H9 (cell line): ENCODE measurements around the gene LMBR1. TPM values are rescaled to one million over a fixed set of nuclear protein-coding genes. Genes with fewer than 3 reads are reported as not detected.
A peak's percentile ranks its signal among the peaks of the same experiment; 100 is the strongest.

Experiments
- DNase-seq: peaks from one replicate; pipeline ENCODE4 v3.0.0-alpha.2; 2017
- H2AFZ ChIP-seq: one replicate; pipeline ENCODE4 v1.6.1; 2013; ENCODE audit warnings: mild to moderate bottlenecking, low read length, control low read depth, moderate library complexity
- H2AK5ac ChIP-seq: 2 replicates; pipeline ENCODE4 v1.6.1; 2013; ENCODE audit warnings: low read length, control low read depth, mixed read lengths; ENCODE audit not compliant: insufficient read length
- H2BK120ac ChIP-seq: one replicate; pipeline ENCODE4 v1.6.1; 2013; ENCODE audit warnings: low read depth, mild to moderate bottlenecking, low read length, control low read depth, inconsistent platforms; ENCODE audit not compliant: poor library complexity, severe bottlenecking
- H2BK12ac ChIP-seq: 2 replicates; pipeline ENCODE4 v1.6.1; 2013; ENCODE audit warnings: low read length, control low read depth, mixed read lengths, low read depth; ENCODE audit not compliant: insufficient read length
- H2BK15ac ChIP-seq: 2 replicates; pipeline ENCODE4 v1.6.1; 2013; ENCODE audit warnings: low read depth, low read length, control low read depth
- H2BK20ac ChIP-seq: one replicate; pipeline ENCODE4 v1.6.1; 2013; ENCODE audit warnings: low read depth, mild to moderate bottlenecking, low read length, control low read depth, inconsistent platforms; ENCODE audit not compliant: poor library complexity, severe bottlenecking
- H2BK5ac ChIP-seq: 2 replicates; pipeline ENCODE4 v1.6.1; 2013; ENCODE audit warnings: low read length, control low read depth, mixed read lengths; ENCODE audit not compliant: insufficient read length
- H3K14ac ChIP-seq: 2 replicates; pipeline ENCODE4 v1.6.1; 2013; ENCODE audit warnings: low read length, control low read depth; ENCODE audit not compliant: insufficient read depth
- H3K18ac ChIP-seq: 2 replicates; pipeline ENCODE4 v1.6.1; 2013; ENCODE audit warnings: low read depth, mild to moderate bottlenecking, mixed read lengths, low read length, control low read depth; ENCODE audit not compliant: insufficient read length
- H3K23ac ChIP-seq: 2 replicates; pipeline ENCODE4 v1.6.1; 2013; ENCODE audit warnings: low read length, control low read depth, mixed read lengths, low read depth; ENCODE audit not compliant: insufficient read length
- H3K23me2 ChIP-seq: 2 replicates; pipeline ENCODE4 v1.6.1; 2013; ENCODE audit warnings: low read depth, mild to moderate bottlenecking, mixed read lengths, low read length, control low read depth; ENCODE audit not compliant: insufficient read length, poor library complexity, severe bottlenecking
- H3K27ac ChIP-seq: 2 replicates; pipeline ENCODE4 v1.5.1; 2013; ENCODE audit warnings: low read length, control low read depth, mixed read lengths, low read depth; ENCODE audit not compliant: insufficient read length
- H3K27me3 ChIP-seq: 2 replicates; pipeline ENCODE4 v1.6.1; 2013; ENCODE audit warnings: low read length, control low read depth, inconsistent platforms; ENCODE audit not compliant: insufficient read depth
- H3K4ac ChIP-seq: 2 replicates; pipeline ENCODE4 v1.6.1; 2013; ENCODE audit warnings: low read depth, mild to moderate bottlenecking, control low read depth, inconsistent platforms, low read length, moderate library complexity
- H3K4me1 ChIP-seq: 2 replicates; pipeline ENCODE4 v1.6.1; 2013; ENCODE audit warnings: low read length, control low read depth, inconsistent platforms; ENCODE audit not compliant: insufficient read depth
- H3K4me2 ChIP-seq: 2 replicates; pipeline ENCODE4 v1.6.1; 2013; ENCODE audit warnings: low read length, control low read depth, mixed read lengths; ENCODE audit not compliant: insufficient read length, insufficient read depth
- H3K56ac ChIP-seq: 2 replicates; pipeline ENCODE4 v1.6.1; 2013; ENCODE audit warnings: low read depth, mild to moderate bottlenecking, mixed read lengths, low read length, control low read depth; ENCODE audit not compliant: insufficient read length
- H3K79me1 ChIP-seq: 2 replicates; pipeline ENCODE4 v1.6.1; 2013; ENCODE audit warnings: low read depth, mild to moderate bottlenecking, moderate library complexity, low read length, control low read depth, inconsistent platforms; ENCODE audit not compliant: insufficient read depth, poor library complexity, severe bottlenecking
- H3K79me2 ChIP-seq: 2 replicates; pipeline ENCODE4 v1.6.1; 2013; ENCODE audit warnings: low read length, control low read depth, inconsistent platforms; ENCODE audit not compliant: insufficient read depth
- H3K9ac ChIP-seq: 2 replicates; pipeline ENCODE4 v1.6.1; 2013; ENCODE audit warnings: low read length, control low read depth, mixed read lengths; ENCODE audit not compliant: insufficient read length; ENCODE audit errors: extremely low read depth
- H3K9me3 ChIP-seq: one replicate; pipeline ENCODE4 v1.6.1; 2013; ENCODE audit warnings: low read depth, low read length, inconsistent platforms; ENCODE audit not compliant: control insufficient read depth
- H3T11ph ChIP-seq: one replicate; pipeline ENCODE4 v1.6.1; 2013; ENCODE audit warnings: mild to moderate bottlenecking, low read length, control low read depth, inconsistent platforms
- H4K20me1 ChIP-seq: one replicate; pipeline ENCODE4 v1.6.1; 2013; ENCODE audit not compliant: control insufficient read depth, insufficient read length, insufficient read depth
- H4K5ac ChIP-seq: 2 replicates; pipeline ENCODE4 v1.6.1; 2013; ENCODE audit warnings: low read depth, mild to moderate bottlenecking, mixed read lengths, low read length, control low read depth; ENCODE audit not compliant: insufficient read length
- H4K8ac ChIP-seq: replicated peaks from 2 replicates; pipeline ENCODE4 v1.6.1; 2013; ENCODE audit warnings: low read length, control low read depth, mixed read lengths, low read depth; ENCODE audit not compliant: insufficient read length
- H4K91ac ChIP-seq: 2 replicates; pipeline ENCODE4 v1.6.1; 2013; ENCODE audit warnings: low read depth, mild to moderate bottlenecking, moderate library complexity, mixed read lengths, low read length, control low read depth; ENCODE audit not compliant: insufficient read length
- H3K27ac Mint-ChIP-seq, 3 experiments: 2 replicates in 2 of 3; 3 replicates in 1 of 3; pipeline ENCODE4 v1.8.0; 2020 to 2021; ENCODE audit warnings: mixed read lengths in 3 of 3, mild to moderate bottlenecking in 1 of 3, moderate library complexity in 1 of 3
- H3K27me3 Mint-ChIP-seq: 2 replicates; pipeline ENCODE4 v1.8.0; 2021; ENCODE audit warnings: low read depth, mild to moderate bottlenecking, moderate library complexity, mixed read lengths
- H3K36me3 Mint-ChIP-seq, 3 experiments: 2 replicates in 2 of 3; 3 replicates in 1 of 3; pipeline ENCODE4 v1.8.0; 2020 to 2021; ENCODE audit warnings: low read depth in 3 of 3, mixed read lengths in 3 of 3; ENCODE audit not compliant: insufficient read depth in 1 of 3
- H3K4me1 Mint-ChIP-seq, 2 experiments: 2 replicates each; pipeline ENCODE4 v1.8.0; 2020; ENCODE audit warnings: mixed read lengths in 2 of 2
- H3K4me3 Mint-ChIP-seq, 2 experiments: 2 replicates in 1 of 2; 3 replicates in 1 of 2; pipeline ENCODE4 v1.8.0; 2020 to 2021; ENCODE audit warnings: mild to moderate bottlenecking in 2 of 2, mixed read lengths in 2 of 2, moderate library complexity in 1 of 2
- H3K9me3 Mint-ChIP-seq, 2 experiments: 2 replicates in 1 of 2; 3 replicates in 1 of 2; pipeline ENCODE4 v1.8.0; 2020; ENCODE audit warnings: mild to moderate bottlenecking in 2 of 2, mixed read lengths in 2 of 2, moderate library complexity in 1 of 2
- WGBS: extraction: QIAGEN DNeasy Blood & Tissue Kit; methylation state at CpG from one replicate; pipeline ENCODE4 v1.1.7; 2013; ENCODE audit warnings: missing lambda C conversion rate, low lambda C conversion rate, mixed read lengths; ENCODE audit not compliant: insufficient read length; ENCODE audit errors: extremely low coverage; 5-methylcytosine and 5-hydroxymethylcytosine counted together
- total RNA-seq: library from RNA; stranded (reverse); gene quantifications from 2 replicates; pipeline ENCODE4 v1.2.1, GENCODE V29; 2021
- TF ChIP-seq, protein P1 (sequence below): fragments of 200-600 bp; sonication (generic); conservative IDR thresholded peaks from 3 replicates; pipeline ENCODE4 v1.8.0; 2021; ENCODE audit warnings: antibody characterized with exemption, mild to moderate bottlenecking

LMBR1 gene
- total RNA-seq, 1 experiment from 2014 or later = 62.3 TPM

DNA sequence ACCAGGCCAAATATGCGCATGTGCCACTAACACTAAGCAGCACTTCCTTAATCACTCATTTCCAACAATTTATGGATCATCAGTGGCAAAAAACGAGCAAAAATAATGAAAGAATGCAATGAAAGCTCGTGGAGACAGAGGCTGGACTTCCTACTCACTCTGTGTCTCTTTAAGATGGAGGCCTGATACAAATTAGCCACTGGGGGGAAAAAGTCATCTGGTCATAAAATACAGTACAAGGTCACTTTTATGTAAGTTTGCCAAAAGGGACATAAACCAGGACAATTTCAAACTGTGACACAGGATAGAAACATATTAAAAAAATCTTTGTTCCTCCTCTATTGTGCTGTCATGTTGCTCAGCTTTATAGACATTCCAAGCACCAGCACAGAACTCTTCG lies 101.7 kb downstream of the LMBR1 start:
- H4K8ac ChIP-seq = no peak overlapping the region
- H3K4me2 ChIP-seq = no peak overlapping the region
- no peak overlapping the region for H3K27ac ChIP-seq
- no peak overlapping the region for H2BK20ac ChIP-seq
- peak overlapping the region; percentile 81 to 95 (median 88); a peak in 5 of 7 replicates for H3K27ac Mint-ChIP-seq
- no peak overlapping the region for H2BK5ac ChIP-seq
- H4K20me1 ChIP-seq = no peaks in the 10 kb centered on the region
- no peak overlapping the region for H3K14ac ChIP-seq
- H3K9me3 ChIP-seq = no peaks in the 10 kb centered on the region
- no peak overlapping the region for H3K23ac ChIP-seq
- no peaks in the 10 kb centered on the region for H3K79me2 ChIP-seq
- TF ChIP-seq, protein P1, sequence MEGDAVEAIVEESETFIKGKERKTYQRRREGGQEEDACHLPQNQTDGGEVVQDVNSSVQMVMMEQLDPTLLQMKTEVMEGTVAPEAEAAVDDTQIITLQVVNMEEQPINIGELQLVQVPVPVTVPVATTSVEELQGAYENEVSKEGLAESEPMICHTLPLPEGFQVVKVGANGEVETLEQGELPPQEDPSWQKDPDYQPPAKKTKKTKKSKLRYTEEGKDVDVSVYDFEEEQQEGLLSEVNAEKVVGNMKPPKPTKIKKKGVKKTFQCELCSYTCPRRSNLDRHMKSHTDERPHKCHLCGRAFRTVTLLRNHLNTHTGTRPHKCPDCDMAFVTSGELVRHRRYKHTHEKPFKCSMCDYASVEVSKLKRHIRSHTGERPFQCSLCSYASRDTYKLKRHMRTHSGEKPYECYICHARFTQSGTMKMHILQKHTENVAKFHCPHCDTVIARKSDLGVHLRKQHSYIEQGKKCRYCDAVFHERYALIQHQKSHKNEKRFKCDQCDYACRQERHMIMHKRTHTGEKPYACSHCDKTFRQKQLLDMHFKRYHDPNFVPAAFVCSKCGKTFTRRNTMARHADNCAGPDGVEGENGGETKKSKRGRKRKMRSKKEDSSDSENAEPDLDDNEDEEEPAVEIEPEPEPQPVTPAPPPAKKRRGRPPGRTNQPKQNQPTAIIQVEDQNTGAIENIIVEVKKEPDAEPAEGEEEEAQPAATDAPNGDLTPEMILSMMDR = no peak
- no peak overlapping the region for H3T11ph ChIP-seq
- no peak overlapping the region for H3K18ac ChIP-seq
- H3K4me1 ChIP-seq = peaks cover 4% of the 10 kb centered on the region; the same call in 1 of the 2 replicates
- no peak overlapping the region for H2BK15ac ChIP-seq
- peaks cover 0 to 6% (median 0%) of the 10 kb centered on the region in 3 experiments; a peak in 3 of 7 replicates for H3K36me3 Mint-ChIP-seq
- H2AFZ ChIP-seq = no peak overlapping the region
- H3K56ac ChIP-seq = no peak overlapping the region
- no peaks in the 10 kb centered on the region for H3K23me2 ChIP-seq
- no peak overlapping the region for H2BK12ac ChIP-seq
- H3K4me1 Mint-ChIP-seq = peaks cover 13 to 21% of the 10 kb centered on the region in 2 experiments
- no peak overlapping the region for H4K5ac ChIP-seq
- no peaks in the 10 kb centered on the region for H3K79me1 ChIP-seq
- H3K4me3 Mint-ChIP-seq = peak overlapping the region in 1 of 2 experiments; percentile 61; a peak in 1 of 5 replicates
- no peaks in the 10 kb centered on the region; the same call in 1 of the 2 replicates for H3K27me3 ChIP-seq
- WGBS = no CpG with 5 or more reads among the region's 4 CpGs
- no peaks in the 10 kb centered on the region for H3K27me3 Mint-ChIP-seq
- no peak overlapping the region for H2BK120ac ChIP-seq
- no peaks in the 10 kb centered on the region for H3K9me3 Mint-ChIP-seq
- H2AK5ac ChIP-seq = no peak overlapping the region
- DNase-seq = no peak
- no peak overlapping the region for H3K9ac ChIP-seq
- no peak overlapping the region for H4K91ac ChIP-seq
- H3K4ac ChIP-seq = no peak overlapping the region
